ENCODE measurements around the gene TPCN1. TPM values are rescaled to one million over a fixed set of nuclear protein-coding genes. Genes with fewer than 3 reads are reported as not detected.
A peak's percentile ranks its signal among the peaks of the same experiment; 100 is the strongest.
"Not testable (repeated sequence)": the region's sequence is repeated elsewhere in the genome, so short reads cannot be mapped to it uniquely, and the experiment has no call there.

The TPCN1 gene
- total RNA-seq, 4 donors from 2014 or later = 66.7 to 199 (median 112) TPM

GRCh38 chr12:113203852-113204760, 17.2 kb upstream of the TPCN1 start:
- Histone ChIP-seq H3K27me3 (no peaks in the 10 kb centered on the region), H3K9me3 (no peaks in the 10 kb centered on the region), H3K4me1 (peaks cover 0 to 17% (median 6%) of the 10 kb centered on the region in 4 donors), H3K4me3 (no peak overlapping the region), H3K36me3 (no peaks in the 10 kb centered on the region), H3K27ac (no peak overlapping the region)
- TF ChIP-seq CTCF (IDR thresholded peaks at IDR 0.05) (no peak), POLR2A (IDR thresholded peaks at IDR 0.05) (no peak)
- no peak for DNase-seq

GRCh38 chr12:113204804-113205203, 16.5 kb upstream of the TPCN1 start:
- Histone ChIP-seq H3K27ac (no peak overlapping the region), H3K9me3 (no peaks in the 10 kb centered on the region), H3K27me3 (no peaks in the 10 kb centered on the region), H3K4me1 (peaks cover 0 to 19% (median 10%) of the 10 kb centered on the region in 4 donors), H3K36me3 (no peaks in the 10 kb centered on the region), H3K4me3 (no peak overlapping the region)
- no peak for DNase-seq
- TF ChIP-seq POLR2A (IDR thresholded peaks at IDR 0.05) (no peak), CTCF (IDR thresholded peaks at IDR 0.05) (no peak)

- H3K9me3 ChIP-seq, H3K4me3 ChIP-seq, H3K27me3 ChIP-seq, DNase-seq, H3K27ac ChIP-seq, H3K36me3 ChIP-seq: not testable (repeated sequence)
- H3K4me1 ChIP-seq = peaks cover 0 to 19% (median 10%) of the 10 kb centered on the region in 4 donors
Measured at GRCh38 chr12:113206802-113207201, 14.5 kb upstream of the TPCN1 start.

GRCh38 chr12:113207613-113208040, 13.6 kb upstream of the TPCN1 start:
- Histone ChIP-seq H3K27ac (peak overlapping the region; percentile 26 to 83 (median 70)), H3K4me3 (peak overlapping the region in 1 of 4 donors; percentile 0), H3K4me1 (peaks cover 0 to 19% (median 10%) of the 10 kb centered on the region in 4 donors), H3K27me3 (no peaks in the 10 kb centered on the region), H3K9me3 (no peaks in the 10 kb centered on the region), H3K36me3 (no peaks in the 10 kb centered on the region)
- DNase-seq = peak in 1 of 3 donors; percentile 27
- TF ChIP-seq POLR2A (IDR thresholded peaks at IDR 0.05) (no peak), CTCF (IDR thresholded peaks at IDR 0.05) (no peak)

GRCh38 chr12:113208041-113208934, 13.0 kb upstream of the TPCN1 start:
- Histone ChIP-seq H3K9me3 (no peaks in the 10 kb centered on the region), H3K36me3 (no peaks in the 10 kb centered on the region), H3K4me3 (peak overlapping the region in 1 of 4 donors; percentile 0), H3K27ac (peak overlapping the region; percentile 26 to 83 (median 70)), H3K4me1 (peaks cover 0 to 19% (median 10%) of the 10 kb centered on the region in 4 donors), H3K27me3 (no peaks in the 10 kb centered on the region)
- peak in 2 of 3 donors; percentile 90 to 92 for DNase-seq
- TF ChIP-seq CTCF (IDR thresholded peaks at IDR 0.05) (no peak), POLR2A (IDR thresholded peaks at IDR 0.05) (no peak)

Measured in Peyer's patch (tissue), 4 donors.